Liver (tissue), 9 donors: Measurements from ENCODE around the gene TTC28. TPM values are rescaled to one million over a fixed set of nuclear protein-coding genes. Genes with fewer than 3 reads are reported as not detected.
"Not testable (repeated sequence)": the region's sequence is repeated elsewhere in the genome, so short reads cannot be mapped to it uniquely, and the experiment has no call there.

Experiments used
- DNase-seq: peaks from one replicate; pipeline ENCODE4 v3.0.0-alpha.2; 2017; ENCODE audit warnings: low spot score
- H3K27ac ChIP-seq, 2 donors: one replicate each; pipeline ENCODE4 v1.7.0; 2013; ENCODE audit warnings: inconsistent platforms in 2 of 2, low read length in 2 of 2, control low read depth in 1 of 2, low read depth in 1 of 2, mild to moderate bottlenecking in 1 of 2
- H3K27me3 ChIP-seq, 4 donors: one replicate each; pipeline versions ENCODE4 v1.6.1 to v1.7.0; 2013; ENCODE audit warnings: low read length in 3 of 4, inconsistent platforms in 1 of 4, mild to moderate bottlenecking in 1 of 4, moderate library complexity in 1 of 4; ENCODE audit not compliant: control insufficient read depth in 4 of 4, insufficient read depth in 4 of 4
- H3K36me3 ChIP-seq, 4 donors: one replicate each; pipeline versions ENCODE4 v1.6.1 to v1.7.0; 2013; ENCODE audit warnings: low read length in 3 of 4, mild to moderate bottlenecking in 3 of 4, low read depth in 1 of 4, moderate library complexity in 1 of 4; ENCODE audit not compliant: control insufficient read depth in 4 of 4, insufficient read depth in 3 of 4
- H3K4me1 ChIP-seq, 4 donors: one replicate each; pipeline versions ENCODE4 v1.6.1 to v1.7.0; 2013; ENCODE audit warnings: low read length in 3 of 4, mild to moderate bottlenecking in 3 of 4, moderate library complexity in 1 of 4; ENCODE audit not compliant: control insufficient read depth in 4 of 4, insufficient read depth in 4 of 4
- H3K4me3 ChIP-seq, 3 donors: one replicate each; pipeline versions ENCODE4 v1.6.1 to v1.7.0; 2013; ENCODE audit warnings: low read length in 3 of 3, control low read depth in 1 of 3, low read depth in 1 of 3, mild to moderate bottlenecking in 1 of 3
- H3K9ac ChIP-seq, 2 donors: one replicate each; pipeline ENCODE4 v1.7.0; 2013; ENCODE audit warnings: low read length in 2 of 2, mild to moderate bottlenecking in 2 of 2, moderate library complexity in 2 of 2, control low read depth in 1 of 2, low read depth in 1 of 2
- H3K9me3 ChIP-seq, 4 donors: one replicate each; pipeline versions ENCODE4 v1.6.1 to v1.7.0; 2013; ENCODE audit warnings: low read length in 3 of 4; ENCODE audit not compliant: control insufficient read depth in 4 of 4
- ATF3 ChIP-seq: IDR thresholded peaks from 2 replicates; pipeline ENCODE4 v1.6.1; 2016; ENCODE audit warnings: antibody characterized with exemption
- EGR1 ChIP-seq, 2 donors: IDR thresholded peaks; 2 replicates each; pipeline ENCODE4 v1.6.1; 2016 to 2018; ENCODE audit warnings: antibody characterized with exemption in 2 of 2, low read depth in 2 of 2
- FOXA1 ChIP-seq: IDR thresholded peaks from 2 replicates; pipeline ENCODE4 v1.6.1; 2016; ENCODE audit warnings: antibody characterized with exemption
- FOXA2 ChIP-seq: IDR thresholded peaks from 2 replicates; pipeline ENCODE4 v1.6.1; 2016; ENCODE audit warnings: antibody characterized with exemption
- GABPA ChIP-seq, 2 donors: IDR thresholded peaks in 1 of 2; conservative IDR thresholded peaks in 1 of 2; 2 replicates each; pipeline ENCODE4 v1.6.1; 2016; ENCODE audit warnings: antibody characterized with exemption in 2 of 2, mild to moderate bottlenecking in 1 of 2, moderate library complexity in 1 of 2
- HNF4A ChIP-seq, 2 donors: conservative IDR thresholded peaks; 2 replicates each; pipeline ENCODE4 v1.6.1; 2016; ENCODE audit warnings: antibody characterized with exemption in 2 of 2, mild to moderate bottlenecking in 2 of 2
- HNF4G ChIP-seq: IDR thresholded peaks from 2 replicates; pipeline ENCODE4 v1.6.1; 2016; ENCODE audit warnings: antibody characterized with exemption
- JUND ChIP-seq, 2 donors: IDR thresholded peaks; 2 replicates each; pipeline ENCODE4 v1.6.1; 2016; ENCODE audit warnings: antibody characterized with exemption in 2 of 2
- NR2F2 ChIP-seq: IDR thresholded peaks from 2 replicates; pipeline ENCODE4 v1.6.1; 2016; ENCODE audit warnings: antibody characterized with exemption
- RAD21 ChIP-seq, 2 donors: IDR thresholded peaks; 2 replicates each; pipeline ENCODE4 v1.6.1; 2016; ENCODE audit warnings: antibody characterized with exemption in 2 of 2, mild to moderate bottlenecking in 2 of 2
- REST ChIP-seq: IDR thresholded peaks from 2 replicates; pipeline ENCODE4 v1.6.1; 2016; ENCODE audit warnings: antibody characterized with exemption, mild to moderate bottlenecking
- RXRA ChIP-seq, 2 donors: IDR thresholded peaks; 2 replicates each; pipeline ENCODE4 v1.6.1; 2017 to 2018; ENCODE audit warnings: antibody characterized with exemption in 2 of 2, mild to moderate bottlenecking in 1 of 2
- SP1 ChIP-seq: IDR thresholded peaks from 2 replicates; pipeline ENCODE4 v1.6.1; 2018; ENCODE audit warnings: antibody characterized with exemption, mild to moderate bottlenecking
- TAF1 ChIP-seq: conservative IDR thresholded peaks from 2 replicates; pipeline ENCODE4 v1.6.1; 2016; ENCODE audit warnings: antibody characterized with exemption, mild to moderate bottlenecking
- YY1 ChIP-seq: IDR thresholded peaks from 2 replicates; pipeline ENCODE4 v1.6.1; 2016; ENCODE audit warnings: antibody characterized with exemption, mild to moderate bottlenecking
- WGBS: extraction: QIAGEN DNeasy Blood & Tissue Kit; methylation state at CpG from one replicate; pipeline ENCODE4 v1.1.7; 2013; 5-methylcytosine and 5-hydroxymethylcytosine counted together
- polyA plus RNA-seq, 2 donors: library from polyadenylated mRNA; stranded (reverse) in 1 of 2; unstranded in 1 of 2; fragments of 200-250 nt in 1 of 2; fragments of >200 nt in 1 of 2; fragmentation: Nextera tagmentation in 1 of 2; extraction: Ambion mirVana in 1 of 2; gene quantifications; one replicate each; pipeline versions ENCODE4 v1.2.1 to v1.2.3, GENCODE V29; 2013 to 2015
- total RNA-seq, 2 donors: library from RNA; depleted of rRNA; stranded (reverse); fragments of >200 nt; gene quantifications; one replicate each; pipeline ENCODE4 v1.2.3, GENCODE V29; 2014
- TF ChIP-seq, protein P1 (sequence below): IDR thresholded peaks from 2 replicates; pipeline ENCODE4 v1.6.1; 2016; ENCODE audit warnings: antibody characterized with exemption
- TF ChIP-seq, protein P2 (sequence below): fragments of 150-350 bp; IDR thresholded peaks from 2 replicates; pipeline ENCODE4 v1.5.1; 2017; ENCODE audit warnings: improper control_type of control experiment, low read depth, low read length; ENCODE audit not compliant: missing input control
- TF ChIP-seq, protein P3 (sequence below): IDR thresholded peaks from 2 replicates; pipeline ENCODE4 v1.6.1; 2016; ENCODE audit warnings: antibody characterized with exemption
- donor health status: healthy.
- donor health status: healthy.
- donor health status: healthy.
- donor health status: healthy.
- donor health status: healthy.

Gene TTC28
- total and polyA plus RNA-seq, 4 donors, result 4.2 to 19.4 (median 5.9) TPM

GRCh38 chr22:28464127-28464526 is 215.5 kb downstream of the TTC28 start:
- TF ChIP-seq, protein P1, sequence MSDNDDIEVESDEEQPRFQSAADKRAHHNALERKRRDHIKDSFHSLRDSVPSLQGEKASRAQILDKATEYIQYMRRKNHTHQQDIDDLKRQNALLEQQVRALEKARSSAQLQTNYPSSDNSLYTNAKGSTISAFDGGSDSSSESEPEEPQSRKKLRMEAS, result no peak
- no peak for TF ChIP-seq HNF4A (conservative IDR thresholded peaks at IDR 0.05)
- TF ChIP-seq ATF3, result no peak
- TF ChIP-seq, protein P2, sequence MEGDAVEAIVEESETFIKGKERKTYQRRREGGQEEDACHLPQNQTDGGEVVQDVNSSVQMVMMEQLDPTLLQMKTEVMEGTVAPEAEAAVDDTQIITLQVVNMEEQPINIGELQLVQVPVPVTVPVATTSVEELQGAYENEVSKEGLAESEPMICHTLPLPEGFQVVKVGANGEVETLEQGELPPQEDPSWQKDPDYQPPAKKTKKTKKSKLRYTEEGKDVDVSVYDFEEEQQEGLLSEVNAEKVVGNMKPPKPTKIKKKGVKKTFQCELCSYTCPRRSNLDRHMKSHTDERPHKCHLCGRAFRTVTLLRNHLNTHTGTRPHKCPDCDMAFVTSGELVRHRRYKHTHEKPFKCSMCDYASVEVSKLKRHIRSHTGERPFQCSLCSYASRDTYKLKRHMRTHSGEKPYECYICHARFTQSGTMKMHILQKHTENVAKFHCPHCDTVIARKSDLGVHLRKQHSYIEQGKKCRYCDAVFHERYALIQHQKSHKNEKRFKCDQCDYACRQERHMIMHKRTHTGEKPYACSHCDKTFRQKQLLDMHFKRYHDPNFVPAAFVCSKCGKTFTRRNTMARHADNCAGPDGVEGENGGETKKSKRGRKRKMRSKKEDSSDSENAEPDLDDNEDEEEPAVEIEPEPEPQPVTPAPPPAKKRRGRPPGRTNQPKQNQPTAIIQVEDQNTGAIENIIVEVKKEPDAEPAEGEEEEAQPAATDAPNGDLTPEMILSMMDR, result no peak
- no peak for TF ChIP-seq SP1
- no peak for TF ChIP-seq NR2F2
- no peak for TF ChIP-seq TAF1
- TF ChIP-seq, protein P3, sequence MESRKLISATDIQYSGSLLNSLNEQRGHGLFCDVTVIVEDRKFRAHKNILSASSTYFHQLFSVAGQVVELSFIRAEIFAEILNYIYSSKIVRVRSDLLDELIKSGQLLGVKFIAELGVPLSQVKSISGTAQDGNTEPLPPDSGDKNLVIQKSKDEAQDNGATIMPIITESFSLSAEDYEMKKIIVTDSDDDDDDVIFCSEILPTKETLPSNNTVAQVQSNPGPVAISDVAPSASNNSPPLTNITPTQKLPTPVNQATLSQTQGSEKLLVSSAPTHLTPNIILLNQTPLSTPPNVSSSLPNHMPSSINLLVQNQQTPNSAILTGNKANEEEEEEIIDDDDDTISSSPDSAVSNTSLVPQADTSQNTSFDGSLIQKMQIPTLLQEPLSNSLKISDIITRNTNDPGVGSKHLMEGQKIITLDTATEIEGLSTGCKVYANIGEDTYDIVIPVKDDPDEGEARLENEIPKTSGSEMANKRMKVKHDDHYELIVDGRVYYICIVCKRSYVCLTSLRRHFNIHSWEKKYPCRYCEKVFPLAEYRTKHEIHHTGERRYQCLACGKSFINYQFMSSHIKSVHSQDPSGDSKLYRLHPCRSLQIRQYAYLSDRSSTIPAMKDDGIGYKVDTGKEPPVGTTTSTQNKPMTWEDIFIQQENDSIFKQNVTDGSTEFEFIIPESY, result no peak
- TF ChIP-seq FOXA2, result no peak
- no peak for TF ChIP-seq FOXA1
- no peak for TF ChIP-seq RAD21 (IDR thresholded peaks at IDR 0.05)
- no peak for TF ChIP-seq RXRA (IDR thresholded peaks at IDR 0.05)
- TF ChIP-seq HNF4G, result no peak
- 77% methylated on average over 1 of the region's 1 CpG for WGBS
- Histone ChIP-seq H3K9ac (no peak overlapping the region), H3K4me1 (no peaks in the 10 kb centered on the region), H3K27me3 (no peaks in the 10 kb centered on the region), H3K9me3 (no peaks in the 10 kb centered on the region), H3K4me3 (no peak overlapping the region), H3K36me3 (no peaks in the 10 kb centered on the region), H3K27ac (no peak overlapping the region)
- no peak for DNase-seq

- 92% methylated on average over 1 of the region's 1 CpG for WGBS
- not testable (repeated sequence) for DNase-seq, H3K36me3 ChIP-seq, H3K4me1 ChIP-seq, H3K27me3 ChIP-seq, H3K27ac ChIP-seq, H3K4me3 ChIP-seq, H3K9ac ChIP-seq, H3K9me3 ChIP-seq
Observed at GRCh38 chr22:28463408-28463807, 216.2 kb downstream of the TTC28 start.

- no peaks in the 10 kb centered on the region for H3K9me3 ChIP-seq
- H3K27me3 ChIP-seq, result no peaks in the 10 kb centered on the region
- no peaks in the 10 kb centered on the region for H3K4me1 ChIP-seq
- TF ChIP-seq SP1, result no peak
- TF ChIP-seq, protein P1, result no peak
- TF ChIP-seq GABPA (IDR thresholded peaks at IDR 0.05 in 1 of 2, conservative IDR thresholded peaks at IDR 0.05 in 1 of 2), result no peak
- no peak for TF ChIP-seq NR2F2
- TF ChIP-seq, protein P2, result no peak
- no peak for TF ChIP-seq FOXA2
- no peak for TF ChIP-seq EGR1 (IDR thresholded peaks at IDR 0.05; ENCODE audit: low read depth in 2 of 2)
- no peak for TF ChIP-seq YY1
- no peak for TF ChIP-seq HNF4G
- no peak for TF ChIP-seq FOXA1
- no peak for TF ChIP-seq RAD21 (IDR thresholded peaks at IDR 0.05)
- TF ChIP-seq TAF1, result no peak
- no peak for TF ChIP-seq HNF4A (conservative IDR thresholded peaks at IDR 0.05)
- TF ChIP-seq RXRA (IDR thresholded peaks at IDR 0.05), result no peak
- TF ChIP-seq JUND (IDR thresholded peaks at IDR 0.05), result no peak
- no peak for TF ChIP-seq REST
- no peak overlapping the region for H3K9ac ChIP-seq
- no peak overlapping the region for H3K4me3 ChIP-seq
- no peak for DNase-seq
- H3K36me3 ChIP-seq, result no peaks in the 10 kb centered on the region
- WGBS, result 98% methylated on average over 2 of the region's 2 CpGs
- H3K27ac ChIP-seq, result no peak overlapping the region
Observed at GRCh38 chr22:28462901-28463300, 216.7 kb downstream of the TTC28 start.
